HEK293 (cell line): ENCODE measurements around the gene BOC.

Experiments used
- CTCF ChIA-PET: fragments of 350-600 bp; formaldehyde crosslinking; extraction: SDS; loops from one replicate; lab custom pipeline; 2021; ENCODE audit warnings: antibody characterized with exemption; lab: Yijun Ruan, JAX
- POLR2A ChIA-PET: fragments of 300-600 bp; formaldehyde crosslinking; extraction: SDS; loops from one replicate; lab custom pipeline; 2020; ENCODE audit warnings: antibody characterized with exemption, inconsistent platforms; lab: Yijun Ruan, JAX
- H3K27ac ChIP-seq: fragments of 200-500 bp; sonication (Bioruptor generic); 2 replicates; pipeline ENCODE4 v1.5.1; 2014; ENCODE audit warnings: low read depth, low read length, control low read depth, inconsistent platforms; ENCODE audit errors: extremely low read depth
- H3K36me3 ChIP-seq, 2 experiments: fragments of 200-500 bp in 1 of 2; sonication (Bioruptor generic) in 1 of 2; 1 replicate in 1 of 2; 2 replicates in 1 of 2; pipeline ENCODE4 v1.5.1; 2014 to 2017; ENCODE audit warnings: inconsistent platforms in 2 of 2, low read length in 2 of 2; ENCODE audit not compliant: control insufficient read depth in 2 of 2, insufficient read depth in 1 of 2
- H3K4me1 ChIP-seq: fragments of 200-500 bp; sonication (Bioruptor generic); 2 replicates; pipeline ENCODE4 v1.5.1; 2014; ENCODE audit warnings: mild to moderate bottlenecking, low read length, inconsistent platforms; ENCODE audit not compliant: control insufficient read depth, insufficient read depth
- H3K4me3 ChIP-seq: 2 replicates; pipeline ENCODE4 v1.5.1; 2011; ENCODE audit warnings: low read depth, mild to moderate bottlenecking, control low read depth, low read length, moderate library complexity
- H3K9me3 ChIP-seq: fragments of 200-500 bp; sonication (Bioruptor generic); 2 replicates; pipeline ENCODE4 v1.5.1; 2014; ENCODE audit warnings: low read depth, low read length, inconsistent platforms; ENCODE audit not compliant: control insufficient read depth, insufficient read depth
- HOXA7 ChIP-seq: sonication (generic); formaldehyde crosslinking; IDR thresholded peaks from 2 replicates; pipeline ENCODE4 v1.8.1; 2022; ENCODE audit warnings: missing genetic modification reagents, borderline replicate concordance
- PRDM1 ChIP-seq: fragments of 450-650 bp; formaldehyde crosslinking; IDR thresholded peaks from 2 replicates; pipeline ENCODE4; 2016; ENCODE audit warnings: missing biosample characterization, missing genetic modification characterization
- SCRT1 ChIP-seq: fragments of 450-650 bp; formaldehyde crosslinking; IDR thresholded peaks from 2 replicates; pipeline ENCODE4 v1.5.1; 2016; ENCODE audit warnings: missing biosample characterization, missing genetic modification characterization, borderline replicate concordance
- SP3 ChIP-seq: fragments of 450-650 bp; formaldehyde crosslinking; IDR thresholded peaks from 2 replicates; pipeline ENCODE4 v1.5.1; 2016; ENCODE audit warnings: missing biosample characterization, missing genetic modification characterization
- ZNF10 ChIP-seq: fragments of 450-650 bp; formaldehyde crosslinking; IDR thresholded peaks from 2 replicates; pipeline ENCODE4 v1.5.1; 2017; ENCODE audit warnings: missing biosample characterization, missing genetic modification characterization
- ZNF132 ChIP-seq: fragments of 450-650 bp; formaldehyde crosslinking; IDR thresholded peaks from 2 replicates; pipeline ENCODE4 v1.5.1; 2017; ENCODE audit warnings: missing biosample characterization, missing genetic modification characterization, borderline replicate concordance
- ZNF140 ChIP-seq: fragments of 450-650 bp; formaldehyde crosslinking; IDR thresholded peaks from 2 replicates; pipeline ENCODE4 v1.5.1; 2016; ENCODE audit warnings: missing biosample characterization, missing genetic modification characterization
- ZNF391 ChIP-seq: fragments of 450-650 bp; formaldehyde crosslinking; IDR thresholded peaks from 2 replicates; pipeline ENCODE4 v1.5.1; 2016; ENCODE audit warnings: low read depth, missing biosample characterization, missing genetic modification characterization, borderline replicate concordance
- ZNF629 ChIP-seq: fragments of 450-650 bp; formaldehyde crosslinking; IDR thresholded peaks from 2 replicates; pipeline ENCODE4 v1.5.1; 2017; ENCODE audit warnings: missing biosample characterization, missing genetic modification characterization
- ZNF654 ChIP-seq: fragments of 450-650 bp; formaldehyde crosslinking; IDR thresholded peaks from 2 replicates; pipeline ENCODE4 v1.5.1; 2016; ENCODE audit warnings: low read depth, missing biosample characterization, missing genetic modification characterization
- ZNF776 ChIP-seq: fragments of 450-650 bp; formaldehyde crosslinking; IDR thresholded peaks from 2 replicates; pipeline ENCODE4 v1.5.0; 2017; ENCODE audit warnings: missing biosample characterization, missing genetic modification characterization, borderline replicate concordance
- TF ChIP-seq, protein P1 (sequence below): fragments of 450-650 bp; formaldehyde crosslinking; IDR thresholded peaks from 2 replicates; pipeline ENCODE4 v1.5.1; 2016; ENCODE audit warnings: missing biosample characterization, missing genetic modification characterization
- TF ChIP-seq, protein P2 (sequence below): fragments of 450-650 bp; formaldehyde crosslinking; IDR thresholded peaks from 2 replicates; pipeline ENCODE4 v1.5.1; 2016; ENCODE audit warnings: missing biosample characterization, missing genetic modification characterization
- TF ChIP-seq, protein P3 (sequence below): fragments of 450-650 bp; formaldehyde crosslinking; IDR thresholded peaks from 2 replicates; pipeline ENCODE4 v1.5.1; 2016; ENCODE audit warnings: missing biosample characterization, missing genetic modification characterization
- TF ChIP-seq, protein P4 (sequence below): fragments of 450-650 bp; formaldehyde crosslinking; IDR thresholded peaks from 2 replicates; pipeline ENCODE4 v1.5.1; 2016; ENCODE audit warnings: missing biosample characterization, missing genetic modification characterization
- TF ChIP-seq, protein P5 (sequence below): fragments of 450-650 bp; formaldehyde crosslinking; IDR thresholded peaks from 2 replicates; pipeline ENCODE4 v1.5.1; 2016; ENCODE audit warnings: missing biosample characterization, missing genetic modification characterization, borderline replicate concordance
- TF ChIP-seq, protein P6 (sequence below): fragments of 450-650 bp; formaldehyde crosslinking; IDR thresholded peaks from 2 replicates; pipeline ENCODE4 v1.5.1; 2017; ENCODE audit warnings: missing biosample characterization, mild to moderate bottlenecking, missing genetic modification characterization, moderate library complexity
- TF ChIP-seq, protein P7 (sequence below): fragments of 450-650 bp; formaldehyde crosslinking; IDR thresholded peaks from 2 replicates; pipeline ENCODE4 v1.5.1; 2016; ENCODE audit warnings: missing biosample characterization, missing genetic modification characterization
- TF ChIP-seq, protein P8 (sequence below): fragments of 450-650 bp; formaldehyde crosslinking; IDR thresholded peaks from 2 replicates; pipeline ENCODE4 v1.5.1; 2016; ENCODE audit warnings: missing biosample characterization, missing genetic modification characterization

BOC gene

DNA sequence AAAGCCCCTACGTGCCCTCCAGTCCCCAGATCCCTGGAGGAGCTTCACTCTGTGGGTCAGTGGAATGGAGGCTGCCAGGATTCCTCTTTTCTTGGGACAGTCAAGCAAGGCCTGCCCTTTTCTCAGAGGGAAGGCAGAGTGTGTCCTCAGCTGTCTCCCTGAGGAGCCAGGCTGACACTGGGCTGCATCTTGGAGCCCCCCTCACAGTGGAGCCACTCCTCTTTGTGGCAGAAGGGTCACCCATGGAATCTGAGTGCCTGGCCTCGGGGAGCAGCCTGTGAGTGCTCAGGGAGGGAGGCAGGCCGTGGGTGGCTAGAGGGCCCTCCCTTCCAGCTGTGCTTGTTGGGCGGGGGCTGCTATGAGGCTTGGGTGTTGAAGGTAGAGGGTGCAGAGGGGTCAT is 41.2 kb downstream of the BOC start:
- Histone ChIP-seq H3K4me1 (no peaks in the 10 kb centered on the region), H3K4me3 (no peak overlapping the region), H3K36me3 (peaks cover 0 to 32% of the 10 kb centered on the region in 2 experiments; a peak in 1 of 3 replicates), H3K27ac (no peak overlapping the region), H3K9me3 (no peaks in the 10 kb centered on the region)
- POLR2A ChIA-PET = no interaction called here
- TF ChIP-seq, protein P1, sequence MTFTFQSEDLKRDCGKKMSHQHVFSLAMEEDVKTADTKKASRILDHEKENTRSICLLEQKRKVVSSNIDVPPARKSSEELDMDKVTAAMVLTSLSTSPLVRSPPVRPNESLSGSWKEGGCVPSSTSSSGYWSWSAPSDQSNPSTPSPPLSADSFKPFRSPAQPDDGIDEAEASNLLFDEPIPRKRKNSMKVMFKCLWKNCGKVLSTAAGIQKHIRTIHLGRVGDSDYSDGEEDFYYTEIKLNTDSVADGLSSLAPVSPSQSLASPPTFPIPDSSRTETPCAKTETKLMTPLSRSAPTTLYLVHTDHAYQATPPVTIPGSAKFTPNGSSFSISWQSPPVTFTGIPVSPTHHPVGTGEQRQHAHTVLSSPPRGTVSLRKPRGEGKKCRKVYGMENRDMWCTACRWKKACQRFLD (tag by site-specific recombination) = no peak
- TF ChIP-seq ZNF776 (tag by site-specific recombination) (no peak), ZNF629 (tag by site-specific recombination) (no peak), HOXA7 (CRISPR knock-in tag) (no peak), ZNF391 (tag by site-specific recombination) (no peak), ZNF132 (tag by site-specific recombination) (no peak), PRDM1 (tag by site-specific recombination) (no peak), ZNF140 (no peak), SP3 (tag by site-specific recombination) (no peak), ZNF10 (tag by site-specific recombination) (no peak), SCRT1 (tag by site-specific recombination) (no peak), ZNF654 (tag by site-specific recombination) (no peak)
- TF ChIP-seq, protein P2, sequence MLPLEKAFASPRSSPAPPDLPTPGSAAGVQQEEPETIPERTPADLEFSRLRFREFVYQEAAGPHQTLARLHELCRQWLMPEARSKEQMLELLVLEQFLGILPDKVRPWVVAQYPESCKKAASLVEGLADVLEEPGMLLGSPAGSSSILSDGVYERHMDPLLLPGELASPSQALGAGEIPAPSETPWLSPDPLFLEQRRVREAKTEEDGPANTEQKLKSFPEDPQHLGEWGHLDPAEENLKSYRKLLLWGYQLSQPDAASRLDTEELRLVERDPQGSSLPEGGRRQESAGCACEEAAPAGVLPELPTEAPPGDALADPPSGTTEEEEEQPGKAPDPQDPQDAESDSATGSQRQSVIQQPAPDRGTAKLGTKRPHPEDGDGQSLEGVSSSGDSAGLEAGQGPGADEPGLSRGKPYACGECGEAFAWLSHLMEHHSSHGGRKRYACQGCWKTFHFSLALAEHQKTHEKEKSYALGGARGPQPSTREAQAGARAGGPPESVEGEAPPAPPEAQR (tag by site-specific recombination) = no peak
- TF ChIP-seq, protein P3, sequence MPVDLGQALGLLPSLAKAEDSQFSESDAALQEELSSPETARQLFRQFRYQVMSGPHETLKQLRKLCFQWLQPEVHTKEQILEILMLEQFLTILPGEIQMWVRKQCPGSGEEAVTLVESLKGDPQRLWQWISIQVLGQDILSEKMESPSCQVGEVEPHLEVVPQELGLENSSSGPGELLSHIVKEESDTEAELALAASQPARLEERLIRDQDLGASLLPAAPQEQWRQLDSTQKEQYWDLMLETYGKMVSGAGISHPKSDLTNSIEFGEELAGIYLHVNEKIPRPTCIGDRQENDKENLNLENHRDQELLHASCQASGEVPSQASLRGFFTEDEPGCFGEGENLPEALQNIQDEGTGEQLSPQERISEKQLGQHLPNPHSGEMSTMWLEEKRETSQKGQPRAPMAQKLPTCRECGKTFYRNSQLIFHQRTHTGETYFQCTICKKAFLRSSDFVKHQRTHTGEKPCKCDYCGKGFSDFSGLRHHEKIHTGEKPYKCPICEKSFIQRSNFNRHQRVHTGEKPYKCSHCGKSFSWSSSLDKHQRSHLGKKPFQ (tag by site-specific recombination) = no peak
- TF ChIP-seq, protein P4, sequence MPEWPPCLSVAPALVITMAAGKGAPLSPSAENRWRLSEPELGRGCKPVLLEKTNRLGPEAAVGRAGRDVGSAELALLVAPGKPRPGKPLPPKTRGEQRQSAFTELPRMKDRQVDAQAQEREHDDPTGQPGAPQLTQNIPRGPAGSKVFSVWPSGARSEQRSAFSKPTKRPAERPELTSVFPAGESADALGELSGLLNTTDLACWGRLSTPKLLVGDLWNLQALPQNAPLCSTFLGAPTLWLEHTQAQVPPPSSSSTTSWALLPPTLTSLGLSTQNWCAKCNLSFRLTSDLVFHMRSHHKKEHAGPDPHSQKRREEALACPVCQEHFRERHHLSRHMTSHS (tag by site-specific recombination) = no peak
- TF ChIP-seq, protein P5, sequence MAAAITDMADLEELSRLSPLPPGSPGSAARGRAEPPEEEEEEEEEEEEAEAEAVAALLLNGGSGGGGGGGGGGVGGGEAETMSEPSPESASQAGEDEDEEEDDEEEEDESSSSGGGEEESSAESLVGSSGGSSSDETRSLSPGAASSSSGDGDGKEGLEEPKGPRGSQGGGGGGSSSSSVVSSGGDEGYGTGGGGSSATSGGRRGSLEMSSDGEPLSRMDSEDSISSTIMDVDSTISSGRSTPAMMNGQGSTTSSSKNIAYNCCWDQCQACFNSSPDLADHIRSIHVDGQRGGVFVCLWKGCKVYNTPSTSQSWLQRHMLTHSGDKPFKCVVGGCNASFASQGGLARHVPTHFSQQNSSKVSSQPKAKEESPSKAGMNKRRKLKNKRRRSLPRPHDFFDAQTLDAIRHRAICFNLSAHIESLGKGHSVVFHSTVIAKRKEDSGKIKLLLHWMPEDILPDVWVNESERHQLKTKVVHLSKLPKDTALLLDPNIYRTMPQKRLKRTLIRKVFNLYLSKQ (tag by site-specific recombination) = no peak
- TF ChIP-seq, protein P6, sequence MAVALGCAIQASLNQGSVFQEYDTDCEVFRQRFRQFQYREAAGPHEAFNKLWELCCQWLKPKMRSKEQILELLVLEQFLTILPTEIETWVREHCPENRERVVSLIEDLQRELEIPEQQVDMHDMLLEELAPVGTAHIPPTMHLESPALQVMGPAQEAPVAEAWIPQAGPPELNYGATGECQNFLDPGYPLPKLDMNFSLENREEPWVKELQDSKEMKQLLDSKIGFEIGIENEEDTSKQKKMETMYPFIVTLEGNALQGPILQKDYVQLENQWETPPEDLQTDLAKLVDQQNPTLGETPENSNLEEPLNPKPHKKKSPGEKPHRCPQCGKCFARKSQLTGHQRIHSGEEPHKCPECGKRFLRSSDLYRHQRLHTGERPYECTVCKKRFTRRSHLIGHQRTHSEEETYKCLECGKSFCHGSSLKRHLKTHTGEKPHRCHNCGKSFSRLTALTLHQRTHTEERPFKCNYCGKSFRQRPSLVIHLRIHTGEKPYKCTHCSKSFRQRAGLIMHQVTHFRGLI (tag by site-specific recombination) = no peak
- TF ChIP-seq, protein P7, sequence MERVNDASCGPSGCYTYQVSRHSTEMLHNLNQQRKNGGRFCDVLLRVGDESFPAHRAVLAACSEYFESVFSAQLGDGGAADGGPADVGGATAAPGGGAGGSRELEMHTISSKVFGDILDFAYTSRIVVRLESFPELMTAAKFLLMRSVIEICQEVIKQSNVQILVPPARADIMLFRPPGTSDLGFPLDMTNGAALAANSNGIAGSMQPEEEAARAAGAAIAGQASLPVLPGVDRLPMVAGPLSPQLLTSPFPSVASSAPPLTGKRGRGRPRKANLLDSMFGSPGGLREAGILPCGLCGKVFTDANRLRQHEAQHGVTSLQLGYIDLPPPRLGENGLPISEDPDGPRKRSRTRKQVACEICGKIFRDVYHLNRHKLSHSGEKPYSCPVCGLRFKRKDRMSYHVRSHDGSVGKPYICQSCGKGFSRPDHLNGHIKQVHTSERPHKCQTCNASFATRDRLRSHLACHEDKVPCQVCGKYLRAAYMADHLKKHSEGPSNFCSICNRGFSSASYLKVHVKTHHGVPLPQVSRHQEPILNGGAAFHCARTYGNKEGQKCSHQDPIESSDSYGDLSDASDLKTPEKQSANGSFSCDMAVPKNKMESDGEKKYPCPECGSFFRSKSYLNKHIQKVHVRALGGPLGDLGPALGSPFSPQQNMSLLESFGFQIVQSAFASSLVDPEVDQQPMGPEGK (tag by site-specific recombination) = no peak
- TF ChIP-seq, protein P8, sequence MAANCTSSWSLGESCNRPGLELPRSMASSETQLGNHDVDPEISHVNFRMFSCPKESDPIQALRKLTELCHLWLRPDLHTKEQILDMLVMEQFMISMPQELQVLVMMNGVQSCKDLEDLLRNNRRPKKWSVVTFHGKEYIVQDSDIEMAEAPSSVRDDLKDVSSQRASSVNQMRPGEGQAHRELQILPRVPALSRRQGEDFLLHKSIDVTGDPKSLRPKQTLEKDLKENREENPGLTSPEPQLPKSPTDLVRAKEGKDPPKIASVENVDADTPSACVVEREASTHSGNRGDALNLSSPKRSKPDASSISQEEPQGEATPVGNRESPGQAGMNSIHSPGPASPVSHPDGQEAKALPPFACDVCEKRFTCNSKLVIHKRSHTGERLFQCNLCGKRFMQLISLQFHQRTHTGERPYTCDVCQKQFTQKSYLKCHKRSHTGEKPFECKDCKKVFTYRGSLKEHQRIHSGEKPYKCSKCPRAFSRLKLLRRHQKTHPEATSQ = no peak
- CTCF ChIA-PET = no interaction called here
